Peyer's patch (tissue), 4 donors: ENCODE data around the gene RNF111.

Experiments used
- POLR2A ChIP-seq, 2 donors: fragments of 450-650 bp; IDR thresholded peaks; one replicate each; pipeline ENCODE4 v1.5.1; 2017; ENCODE audit warnings: antibody characterized with exemption in 2 of 2, mild to moderate bottlenecking in 2 of 2, moderate library complexity in 2 of 2
- TF ChIP-seq, protein P1 (sequence below), 6 experiments: fragments of 450-650 bp in 4 of 6; fragments of 200-600 bp in 2 of 6; sonication (generic) in 1 of 6; IDR thresholded peaks; one replicate each; pipeline ENCODE4 v1.5.1; 2017 to 2019; ENCODE audit warnings: antibody characterized with exemption in 6 of 6, mild to moderate bottlenecking in 3 of 6, moderate library complexity in 1 of 6

GRCh38 chr15:59094077-59094476, 106.6 kb downstream of the RNF111 start:
- TF ChIP-seq, protein P1, sequence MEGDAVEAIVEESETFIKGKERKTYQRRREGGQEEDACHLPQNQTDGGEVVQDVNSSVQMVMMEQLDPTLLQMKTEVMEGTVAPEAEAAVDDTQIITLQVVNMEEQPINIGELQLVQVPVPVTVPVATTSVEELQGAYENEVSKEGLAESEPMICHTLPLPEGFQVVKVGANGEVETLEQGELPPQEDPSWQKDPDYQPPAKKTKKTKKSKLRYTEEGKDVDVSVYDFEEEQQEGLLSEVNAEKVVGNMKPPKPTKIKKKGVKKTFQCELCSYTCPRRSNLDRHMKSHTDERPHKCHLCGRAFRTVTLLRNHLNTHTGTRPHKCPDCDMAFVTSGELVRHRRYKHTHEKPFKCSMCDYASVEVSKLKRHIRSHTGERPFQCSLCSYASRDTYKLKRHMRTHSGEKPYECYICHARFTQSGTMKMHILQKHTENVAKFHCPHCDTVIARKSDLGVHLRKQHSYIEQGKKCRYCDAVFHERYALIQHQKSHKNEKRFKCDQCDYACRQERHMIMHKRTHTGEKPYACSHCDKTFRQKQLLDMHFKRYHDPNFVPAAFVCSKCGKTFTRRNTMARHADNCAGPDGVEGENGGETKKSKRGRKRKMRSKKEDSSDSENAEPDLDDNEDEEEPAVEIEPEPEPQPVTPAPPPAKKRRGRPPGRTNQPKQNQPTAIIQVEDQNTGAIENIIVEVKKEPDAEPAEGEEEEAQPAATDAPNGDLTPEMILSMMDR (IDR thresholded peaks at IDR 0.05), result no peak
- TF ChIP-seq POLR2A (IDR thresholded peaks at IDR 0.05), result no peak
